Small intestine (tissue), 7 donors: ENCODE data around the gene CTBP2. TPM values are rescaled to one million over a fixed set of nuclear protein-coding genes. Genes with fewer than 3 reads are reported as not detected.
A peak's percentile ranks its signal among the peaks of the same experiment; 100 is the strongest.

ENCODE experiments used
- DNase-seq, 2 donors: peaks; one replicate each; pipeline versions ENCODE4 v3.0.0 to v3.0.0-alpha.2; 2013
- FAIRE-seq: peaks from 2 replicates; lab custom pipeline; 2012; peaks lifted over from hg19 to GRCh38; lab: Jason Lieb, UNC
- H3K27ac ChIP-seq, 3 donors: one replicate each; pipeline ENCODE4 v1.5.1; 2013; ENCODE audit warnings: low read length in 2 of 3, mild to moderate bottlenecking in 2 of 3, control low read depth in 1 of 3, inconsistent platforms in 1 of 3, low read depth in 1 of 3, moderate library complexity in 1 of 3
- H3K27me3 ChIP-seq, 3 donors: one replicate each; pipeline ENCODE4 v1.6.1; 2013; ENCODE audit warnings: low read length in 3 of 3, inconsistent platforms in 1 of 3; ENCODE audit not compliant: control insufficient read depth in 3 of 3, insufficient read depth in 3 of 3
- H3K36me3 ChIP-seq, 3 donors: one replicate each; pipeline ENCODE4 v1.6.1; 2013; ENCODE audit warnings: low read length in 3 of 3, inconsistent platforms in 1 of 3, low read depth in 1 of 3, mild to moderate bottlenecking in 1 of 3, moderate library complexity in 1 of 3; ENCODE audit not compliant: control insufficient read depth in 3 of 3, insufficient read depth in 2 of 3
- H3K4me1 ChIP-seq, 3 donors: one replicate each; pipeline ENCODE4 v1.6.1; 2013; ENCODE audit warnings: low read length in 2 of 3, inconsistent platforms in 1 of 3, low read depth in 1 of 3, mild to moderate bottlenecking in 1 of 3, moderate library complexity in 1 of 3; ENCODE audit not compliant: control insufficient read depth in 3 of 3, insufficient read depth in 2 of 3
- H3K4me3 ChIP-seq, 3 donors: one replicate each; pipeline ENCODE4 v1.5.1; 2013; ENCODE audit warnings: low read length in 3 of 3, control low read depth in 1 of 3, inconsistent platforms in 1 of 3, low read depth in 1 of 3, mild to moderate bottlenecking in 1 of 3, moderate library complexity in 1 of 3
- H3K9me3 ChIP-seq, 2 donors: one replicate each; pipeline ENCODE4 v1.6.1; 2013; ENCODE audit warnings: low read depth in 1 of 2, low read length in 1 of 2; ENCODE audit not compliant: control insufficient read depth in 2 of 2, insufficient read depth in 1 of 2
- WGBS, 3 donors: extraction: QIAGEN DNeasy Blood & Tissue Kit; methylation state at CpG; one replicate each; pipeline ENCODE4 v1.1.7; 2013; 5-methylcytosine and 5-hydroxymethylcytosine counted together
- polyA plus RNA-seq, 4 donors: library from polyadenylated mRNA; stranded (reverse) in 3 of 4; unstranded in 1 of 4; fragments of 200-250 nt in 3 of 4; fragments of 120-200 nt in 1 of 4; gene quantifications; one replicate each; pipeline versions ENCODE4 v1.2.1 to v1.2.3, GENCODE V29; 2013
- donor health status: healthy with polysubstance abuse.
- donor health status: control.
- donor health status: control.
- donor health status: Bipolar disorder and iron deficiency.
- donor health status: healthy.

The CTBP2 gene
- polyA plus RNA-seq, 4 donors: 38.1 to 56.8 (median 49.1) TPM

DNA sequence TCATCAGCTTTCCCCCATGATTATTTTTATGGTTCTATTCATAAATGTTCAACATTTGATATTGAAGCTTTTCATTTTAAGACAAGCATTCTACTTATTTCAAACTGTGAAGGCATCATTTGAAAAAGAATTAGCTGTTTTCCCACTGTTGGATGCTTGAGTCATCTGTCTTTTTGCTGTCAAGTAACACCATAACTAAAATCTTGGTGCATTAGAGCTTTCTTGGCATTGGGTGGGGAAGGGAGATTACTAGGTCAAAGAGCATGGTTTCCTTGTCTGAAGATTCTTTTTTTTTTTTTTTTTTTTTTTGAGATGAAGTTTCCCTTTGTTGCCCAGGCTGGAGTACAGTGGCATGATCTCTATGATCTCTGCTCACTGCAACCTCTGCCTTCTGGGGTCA is 68.5 kb downstream of the CTBP2 start:
- DNase-seq (no peak), FAIRE-seq (no peak)
- no peak overlapping the region for H3K27ac ChIP-seq
- H3K9me3 ChIP-seq: no peaks in the 10 kb centered on the region
- peaks cover 0 to 50% (median 2%) of the 10 kb centered on the region in 3 donors for H3K36me3 ChIP-seq
- no peaks in the 10 kb centered on the region for H3K27me3 ChIP-seq
- peaks cover 0 to 5% (median 0%) of the 10 kb centered on the region in 3 donors for H3K4me1 ChIP-seq
- no peak overlapping the region for H3K4me3 ChIP-seq

- no peaks in the 10 kb centered on the region for H3K27me3 ChIP-seq
- DNase-seq (no peak), FAIRE-seq (no peak)
- H3K4me1 ChIP-seq: peaks cover 0 to 2% (median 0%) of the 10 kb centered on the region in 3 donors
- H3K9me3 ChIP-seq: no peaks in the 10 kb centered on the region
- WGBS, 3 donors: 61 to 81% (median 76%) methylated on average over 2 of the region's 2 CpGs
- H3K36me3 ChIP-seq: peaks cover 0 to 58% (median 2%) of the 10 kb centered on the region in 3 donors
- H3K4me3 ChIP-seq: no peak overlapping the region
- H3K27ac ChIP-seq: no peak overlapping the region
Observed at GRCh38 chr10:125089469-125089868, 70.9 kb downstream of the CTBP2 start.

DNA sequence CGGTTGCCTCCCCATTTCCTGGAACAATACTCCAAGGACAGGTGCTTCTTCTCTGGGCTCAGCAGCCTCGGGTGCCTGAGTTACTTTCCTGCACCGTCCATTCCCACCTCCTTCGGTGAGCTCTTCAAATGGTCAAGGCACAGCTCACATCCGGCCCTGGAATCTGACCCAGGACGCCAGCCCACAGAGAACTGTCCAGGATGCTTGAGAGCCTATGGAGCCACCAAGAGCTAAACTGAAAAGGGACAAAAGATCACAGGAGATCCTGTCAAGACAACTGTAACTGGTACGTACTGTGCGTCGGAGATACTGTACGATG is 72.5 kb downstream of the CTBP2 start:
- no peak overlapping the region for H3K27ac ChIP-seq
- no peaks in the 10 kb centered on the region for H3K9me3 ChIP-seq
- DNase-seq (no peak), FAIRE-seq (no peak)
- H3K4me1 ChIP-seq: peaks cover 0 to 2% (median 0%) of the 10 kb centered on the region in 3 donors
- H3K36me3 ChIP-seq: peaks cover 0 to 63% (median 2%) of the 10 kb centered on the region in 3 donors
- WGBS, 3 donors: 79 to 87% (median 82%) methylated on average over 10 of the region's 10 CpGs
- no peaks in the 10 kb centered on the region for H3K27me3 ChIP-seq
- H3K4me3 ChIP-seq: no peak overlapping the region

GRCh38 chr10:125087191-125087896 is 73.0 kb downstream of the CTBP2 start:
- Histone ChIP-seq H3K36me3 (peaks cover 0 to 62% (median 2%) of the 10 kb centered on the region in 3 donors), H3K4me3 (no peak overlapping the region), H3K27ac (no peak overlapping the region), H3K9me3 (no peaks in the 10 kb centered on the region), H3K4me1 (peaks cover 0 to 2% (median 0%) of the 10 kb centered on the region in 3 donors), H3K27me3 (no peaks in the 10 kb centered on the region)
- WGBS, 3 donors: 87 to 91% (median 90%) methylated on average over 14 of the region's 14 CpGs
- DNase-seq (no peak), FAIRE-seq (no peak)

GRCh38 chr10:125086691-125087090 is 73.7 kb downstream of the CTBP2 start:
- Histone ChIP-seq H3K4me3 (no peak overlapping the region), H3K27me3 (no peaks in the 10 kb centered on the region), H3K36me3 (peaks cover 0 to 67% (median 2%) of the 10 kb centered on the region in 3 donors), H3K4me1 (peaks cover 0 to 2% (median 0%) of the 10 kb centered on the region in 3 donors), H3K9me3 (no peaks in the 10 kb centered on the region), H3K27ac (no peak overlapping the region)
- WGBS, 3 donors: 87 to 92% (median 92%) methylated on average over 9 of the region's 9 CpGs
- FAIRE-seq: no peak
- DNase-seq: no peak

DNA sequence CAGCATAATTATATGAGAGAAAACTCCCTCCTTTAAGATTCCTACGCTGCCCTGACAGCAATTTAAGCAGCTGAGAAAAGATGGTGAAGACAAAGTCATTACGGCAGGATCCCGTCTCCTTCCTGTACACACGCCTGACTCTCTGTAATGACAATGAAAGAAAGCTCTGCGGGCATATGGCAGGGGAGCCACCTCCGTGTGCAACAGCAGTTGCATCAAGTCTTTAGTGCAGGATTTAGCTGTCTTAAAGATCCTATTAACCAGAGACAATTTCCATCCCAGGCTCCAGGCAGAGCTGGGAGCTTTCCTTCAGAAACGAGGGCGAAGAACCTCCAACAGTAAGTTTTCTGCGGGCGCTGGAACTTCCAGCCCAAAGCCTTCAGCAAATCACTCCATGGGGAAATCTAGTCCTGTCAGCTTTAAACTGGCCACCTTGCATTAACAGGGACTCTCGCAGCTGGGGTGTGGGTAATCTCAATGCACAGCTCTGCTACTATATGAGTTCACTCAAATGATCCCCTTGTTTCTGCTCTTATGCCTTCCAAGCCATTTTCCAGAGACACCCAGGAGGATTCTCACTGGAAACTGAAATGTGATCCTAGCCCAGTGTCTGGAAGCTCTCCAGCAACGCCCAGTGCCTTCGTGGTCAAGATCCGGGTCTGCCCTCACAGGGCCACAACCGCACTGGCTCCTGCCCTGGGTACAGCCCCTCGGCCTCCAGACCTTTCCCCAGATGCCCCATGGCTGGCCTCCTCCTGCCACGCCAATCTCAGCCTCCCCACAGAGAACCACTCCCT is 74.9 kb downstream of the CTBP2 start:
- no peaks in the 10 kb centered on the region for H3K9me3 ChIP-seq
- DNase-seq (no peak), FAIRE-seq (no peak)
- H3K27me3 ChIP-seq: no peaks in the 10 kb centered on the region
- peaks cover 0 to 2% (median 0%) of the 10 kb centered on the region in 3 donors for H3K4me1 ChIP-seq
- H3K27ac ChIP-seq: no peak overlapping the region
- no peak overlapping the region for H3K4me3 ChIP-seq
- WGBS, 3 donors: 81% methylated on average over 17 of the region's 17 CpGs
- peaks cover 0 to 72% (median 2%) of the 10 kb centered on the region in 3 donors for H3K36me3 ChIP-seq

- Histone ChIP-seq H3K9me3 (no peaks in the 10 kb centered on the region), H3K27me3 (no peaks in the 10 kb centered on the region), H3K4me1 (peaks cover 0 to 2% (median 0%) of the 10 kb centered on the region in 3 donors), H3K36me3 (peaks cover 0 to 73% (median 2%) of the 10 kb centered on the region in 3 donors), H3K27ac (peak overlapping the region in 1 of 3 donors; percentile 18), H3K4me3 (no peak overlapping the region)
- FAIRE-seq (no peak), DNase-seq (peak in 1 of 2 donors; percentile 12)
- WGBS, 3 donors: 74 to 80% (median 76%) methylated on average over 18 of the region's 18 CpGs
Observed at GRCh38 chr10:125084614-125085257, 75.6 kb downstream of the CTBP2 start.

GRCh38 chr10:125084191-125084613 is 76.2 kb downstream of the CTBP2 start:
- no peaks in the 10 kb centered on the region for H3K9me3 ChIP-seq
- H3K27ac ChIP-seq: peak overlapping the region in 1 of 3 donors; percentile 18
- 76 to 82% (median 81%) methylated on average over 11 of the region's 11 CpGs for WGBS, 3 donors
- H3K4me1 ChIP-seq: peaks cover 0 to 2% (median 0%) of the 10 kb centered on the region in 3 donors
- H3K27me3 ChIP-seq: no peaks in the 10 kb centered on the region
- no peak for FAIRE-seq
- no peak for DNase-seq
- H3K4me3 ChIP-seq: no peak overlapping the region
- peaks cover 0 to 68% (median 2%) of the 10 kb centered on the region in 3 donors for H3K36me3 ChIP-seq
